GM12874 (cell line): ENCODE results near the gene NEDD4L.

ENCODE experiments used
- TF ChIP-seq, protein P1 (sequence below): IDR thresholded peaks from 2 replicates; pipeline ENCODE4 v1.5.1; 2011; ENCODE audit warnings: low read depth, mild to moderate bottlenecking, control low read depth, low read length, moderate library complexity; ENCODE audit not compliant: insufficient read depth

The NEDD4L gene

GRCh38 chr18:58431215-58431614, 387.2 kb downstream of the NEDD4L start:
- TF ChIP-seq, protein P1, sequence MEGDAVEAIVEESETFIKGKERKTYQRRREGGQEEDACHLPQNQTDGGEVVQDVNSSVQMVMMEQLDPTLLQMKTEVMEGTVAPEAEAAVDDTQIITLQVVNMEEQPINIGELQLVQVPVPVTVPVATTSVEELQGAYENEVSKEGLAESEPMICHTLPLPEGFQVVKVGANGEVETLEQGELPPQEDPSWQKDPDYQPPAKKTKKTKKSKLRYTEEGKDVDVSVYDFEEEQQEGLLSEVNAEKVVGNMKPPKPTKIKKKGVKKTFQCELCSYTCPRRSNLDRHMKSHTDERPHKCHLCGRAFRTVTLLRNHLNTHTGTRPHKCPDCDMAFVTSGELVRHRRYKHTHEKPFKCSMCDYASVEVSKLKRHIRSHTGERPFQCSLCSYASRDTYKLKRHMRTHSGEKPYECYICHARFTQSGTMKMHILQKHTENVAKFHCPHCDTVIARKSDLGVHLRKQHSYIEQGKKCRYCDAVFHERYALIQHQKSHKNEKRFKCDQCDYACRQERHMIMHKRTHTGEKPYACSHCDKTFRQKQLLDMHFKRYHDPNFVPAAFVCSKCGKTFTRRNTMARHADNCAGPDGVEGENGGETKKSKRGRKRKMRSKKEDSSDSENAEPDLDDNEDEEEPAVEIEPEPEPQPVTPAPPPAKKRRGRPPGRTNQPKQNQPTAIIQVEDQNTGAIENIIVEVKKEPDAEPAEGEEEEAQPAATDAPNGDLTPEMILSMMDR: no peak

- TF ChIP-seq, protein P1: no peak
These were observed 388.2 kb downstream of the NEDD4L start for GRCh38 chr18:58432050-58432727.

DNA sequence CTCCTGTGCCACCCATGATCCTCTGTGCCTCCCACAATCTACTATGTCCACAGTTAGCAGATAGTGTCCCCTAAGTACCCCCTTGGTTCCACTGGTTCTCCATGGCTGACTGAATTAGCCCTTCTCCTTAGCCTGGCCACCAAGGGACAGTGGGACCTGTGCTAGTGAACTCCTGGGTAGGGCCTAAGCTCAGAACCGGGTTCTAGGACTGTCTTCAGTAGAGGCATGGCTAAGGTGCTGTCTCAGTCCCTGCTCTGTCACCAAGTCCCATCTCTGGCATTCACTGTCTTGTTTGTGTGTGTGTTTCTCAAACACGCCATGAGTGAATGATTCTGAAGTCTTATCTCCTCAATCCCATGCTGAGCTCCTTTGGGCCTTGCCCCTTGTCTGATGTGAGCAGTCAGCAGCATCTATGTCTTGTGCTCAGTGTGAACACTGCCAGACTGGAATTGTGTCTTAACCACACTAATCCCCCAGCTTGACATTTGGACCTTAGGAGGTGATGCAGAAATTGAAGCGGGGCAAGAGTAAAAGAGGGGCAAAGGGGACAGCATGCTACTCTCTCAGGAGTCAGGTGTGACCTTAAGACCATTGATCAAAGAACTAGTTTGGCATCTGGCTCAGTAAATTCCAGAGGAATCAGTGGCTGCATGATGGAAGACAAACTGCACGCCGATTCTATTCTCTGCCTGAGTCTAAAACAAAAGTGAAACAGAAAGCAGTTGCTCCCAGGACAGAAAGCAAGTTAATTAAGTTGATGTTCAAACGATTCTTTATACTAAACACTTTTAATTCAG, 394.3 kb downstream of the NEDD4L start:
- TF ChIP-seq, protein P1: no peak

- TF ChIP-seq, protein P1: no peak
These were observed 394.9 kb downstream of the NEDD4L start for GRCh38 chr18:58438958-58439300.

DNA sequence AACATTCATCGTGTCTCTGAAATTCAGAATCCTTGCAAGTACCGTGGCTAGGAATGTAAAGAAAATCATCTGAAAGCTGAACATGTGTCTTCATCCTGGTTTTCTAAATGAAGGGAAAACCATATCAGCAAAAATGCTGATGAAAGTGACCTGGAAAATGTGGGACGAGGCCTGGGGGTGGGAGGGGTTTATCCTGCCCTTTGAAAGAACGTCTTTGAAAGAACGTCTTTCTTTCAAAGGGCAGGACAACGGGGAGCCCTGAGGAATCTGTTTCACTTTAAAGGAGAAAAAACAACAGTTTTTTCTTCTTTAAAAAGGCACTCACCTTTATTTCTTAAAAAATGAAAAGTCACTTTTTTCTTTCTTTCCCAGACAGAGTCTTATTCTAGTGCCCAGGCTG, 399.6 kb downstream of the NEDD4L start:
- TF ChIP-seq, protein P1: no peak

- TF ChIP-seq, protein P1: no peak
These were observed 402.5 kb downstream of the NEDD4L start for GRCh38 chr18:58446391-58447060.

- TF ChIP-seq, protein P1: no peak
These were observed 403.5 kb downstream of the NEDD4L start for GRCh38 chr18:58447402-58448095.
